Liver (tissue), 9 donors: Measurements from ENCODE around the gene CCNY. TPM values are rescaled to one million over a fixed set of nuclear protein-coding genes. Genes with fewer than 3 reads are reported as not detected.

Experiments
- DNase-seq: peaks from one replicate; pipeline ENCODE4 v3.0.0-alpha.2; 2017; ENCODE audit warnings: low spot score
- H3K27ac ChIP-seq, 2 donors: one replicate each; pipeline ENCODE4 v1.7.0; 2013; ENCODE audit warnings: inconsistent platforms in 2 of 2, low read length in 2 of 2, control low read depth in 1 of 2, low read depth in 1 of 2, mild to moderate bottlenecking in 1 of 2
- H3K27me3 ChIP-seq, 4 donors: one replicate each; pipeline versions ENCODE4 v1.6.1 to v1.7.0; 2013; ENCODE audit warnings: low read length in 3 of 4, inconsistent platforms in 1 of 4, mild to moderate bottlenecking in 1 of 4, moderate library complexity in 1 of 4; ENCODE audit not compliant: control insufficient read depth in 4 of 4, insufficient read depth in 4 of 4
- H3K36me3 ChIP-seq, 4 donors: one replicate each; pipeline versions ENCODE4 v1.6.1 to v1.7.0; 2013; ENCODE audit warnings: low read length in 3 of 4, mild to moderate bottlenecking in 3 of 4, low read depth in 1 of 4, moderate library complexity in 1 of 4; ENCODE audit not compliant: control insufficient read depth in 4 of 4, insufficient read depth in 3 of 4
- H3K4me1 ChIP-seq, 4 donors: one replicate each; pipeline versions ENCODE4 v1.6.1 to v1.7.0; 2013; ENCODE audit warnings: low read length in 3 of 4, mild to moderate bottlenecking in 3 of 4, moderate library complexity in 1 of 4; ENCODE audit not compliant: control insufficient read depth in 4 of 4, insufficient read depth in 4 of 4
- H3K4me3 ChIP-seq, 3 donors: one replicate each; pipeline versions ENCODE4 v1.6.1 to v1.7.0; 2013; ENCODE audit warnings: low read length in 3 of 3, control low read depth in 1 of 3, low read depth in 1 of 3, mild to moderate bottlenecking in 1 of 3
- H3K9ac ChIP-seq, 2 donors: one replicate each; pipeline ENCODE4 v1.7.0; 2013; ENCODE audit warnings: low read length in 2 of 2, mild to moderate bottlenecking in 2 of 2, moderate library complexity in 2 of 2, control low read depth in 1 of 2, low read depth in 1 of 2
- H3K9me3 ChIP-seq, 4 donors: one replicate each; pipeline versions ENCODE4 v1.6.1 to v1.7.0; 2013; ENCODE audit warnings: low read length in 3 of 4; ENCODE audit not compliant: control insufficient read depth in 4 of 4
- ATF3 ChIP-seq: IDR thresholded peaks from 2 replicates; pipeline ENCODE4 v1.6.1; 2016; ENCODE audit warnings: antibody characterized with exemption
- CTCF ChIP-seq: fragments of 150-350 bp; IDR thresholded peaks from 2 replicates; pipeline ENCODE4 v1.5.1; 2017; ENCODE audit warnings: improper control_type of control experiment, low read depth, low read length; ENCODE audit not compliant: missing input control
- EGR1 ChIP-seq, 2 donors: IDR thresholded peaks; 2 replicates each; pipeline ENCODE4 v1.6.1; 2016 to 2018; ENCODE audit warnings: antibody characterized with exemption in 2 of 2, low read depth in 2 of 2
- FOXA1 ChIP-seq: IDR thresholded peaks from 2 replicates; pipeline ENCODE4 v1.6.1; 2016; ENCODE audit warnings: antibody characterized with exemption
- GABPA ChIP-seq, 2 donors: IDR thresholded peaks in 1 of 2; conservative IDR thresholded peaks in 1 of 2; 2 replicates each; pipeline ENCODE4 v1.6.1; 2016; ENCODE audit warnings: antibody characterized with exemption in 2 of 2, mild to moderate bottlenecking in 1 of 2, moderate library complexity in 1 of 2
- HNF4A ChIP-seq, 2 donors: conservative IDR thresholded peaks; 2 replicates each; pipeline ENCODE4 v1.6.1; 2016; ENCODE audit warnings: antibody characterized with exemption in 2 of 2, mild to moderate bottlenecking in 2 of 2
- HNF4G ChIP-seq: IDR thresholded peaks from 2 replicates; pipeline ENCODE4 v1.6.1; 2016; ENCODE audit warnings: antibody characterized with exemption
- JUND ChIP-seq, 2 donors: IDR thresholded peaks; 2 replicates each; pipeline ENCODE4 v1.6.1; 2016; ENCODE audit warnings: antibody characterized with exemption in 2 of 2
- MAX ChIP-seq: IDR thresholded peaks from 2 replicates; pipeline ENCODE4 v1.6.1; 2016; ENCODE audit warnings: antibody characterized with exemption
- NR2F2 ChIP-seq: IDR thresholded peaks from 2 replicates; pipeline ENCODE4 v1.6.1; 2016; ENCODE audit warnings: antibody characterized with exemption
- RAD21 ChIP-seq, 2 donors: IDR thresholded peaks; 2 replicates each; pipeline ENCODE4 v1.6.1; 2016; ENCODE audit warnings: antibody characterized with exemption in 2 of 2, mild to moderate bottlenecking in 2 of 2
- REST ChIP-seq: IDR thresholded peaks from 2 replicates; pipeline ENCODE4 v1.6.1; 2016; ENCODE audit warnings: antibody characterized with exemption, mild to moderate bottlenecking
- SP1 ChIP-seq: IDR thresholded peaks from 2 replicates; pipeline ENCODE4 v1.6.1; 2018; ENCODE audit warnings: antibody characterized with exemption, mild to moderate bottlenecking
- TAF1 ChIP-seq: conservative IDR thresholded peaks from 2 replicates; pipeline ENCODE4 v1.6.1; 2016; ENCODE audit warnings: antibody characterized with exemption, mild to moderate bottlenecking
- YY1 ChIP-seq: IDR thresholded peaks from 2 replicates; pipeline ENCODE4 v1.6.1; 2016; ENCODE audit warnings: antibody characterized with exemption, mild to moderate bottlenecking
- WGBS: extraction: QIAGEN DNeasy Blood & Tissue Kit; methylation state at CpG from one replicate; pipeline ENCODE4 v1.1.7; 2013; 5-methylcytosine and 5-hydroxymethylcytosine counted together
- polyA plus RNA-seq, 2 donors: library from polyadenylated mRNA; stranded (reverse) in 1 of 2; unstranded in 1 of 2; fragments of 200-250 nt in 1 of 2; fragments of >200 nt in 1 of 2; fragmentation: Nextera tagmentation in 1 of 2; extraction: Ambion mirVana in 1 of 2; gene quantifications; one replicate each; pipeline versions ENCODE4 v1.2.1 to v1.2.3, GENCODE V29; 2013 to 2015
- total RNA-seq, 2 donors: library from RNA; depleted of rRNA; stranded (reverse); fragments of >200 nt; gene quantifications; one replicate each; pipeline ENCODE4 v1.2.3, GENCODE V29; 2014
- donor health status: healthy.
- donor health status: healthy.
- donor health status: healthy.
- donor health status: healthy.
- donor health status: healthy.

The CCNY gene
- total and polyA plus RNA-seq, 4 donors = 17.6 to 38.4 (median 21.8) TPM

GRCh38 chr10:35348609-35349388 lies 12.5 kb downstream of the CCNY start (continued):
- peak; percentile 67 for TF ChIP-seq REST
- no peak for TF ChIP-seq CTCF
- TF ChIP-seq FOXA1 = no peak

- no peak overlapping the region for H3K9ac ChIP-seq
- no peaks in the 10 kb centered on the region for H3K9me3 ChIP-seq
- TF ChIP-seq YY1 (no peak), EGR1 (IDR thresholded peaks at IDR 0.05; ENCODE audit: low read depth in 2 of 2) (no peak), REST (no peak), SP1 (no peak), NR2F2 (no peak), GABPA (IDR thresholded peaks at IDR 0.05 in 1 of 2, conservative IDR thresholded peaks at IDR 0.05 in 1 of 2) (no peak), TAF1 (no peak)
- no peak overlapping the region for H3K4me3 ChIP-seq
- H3K4me1 ChIP-seq = peaks cover 28 to 65% (median 36%) of the 10 kb centered on the region in 4 donors
- no peaks in the 10 kb centered on the region for H3K36me3 ChIP-seq
- no peaks in the 10 kb centered on the region for H3K27me3 ChIP-seq
- peak overlapping the region in 1 of 2 donors; percentile 72 for H3K27ac ChIP-seq
- no peak for DNase-seq
- WGBS = 79% methylated on average over 2 of the region's 2 CpGs
These were observed 13.1 kb downstream of the CCNY start for GRCh38 chr10:35349389-35349915.

GRCh38 chr10:35351021-35351420 lies 14.7 kb downstream of the CCNY start:
- H3K9ac ChIP-seq = no peak overlapping the region
- no peak for DNase-seq
- H3K4me1 ChIP-seq = peaks cover 28 to 57% (median 32%) of the 10 kb centered on the region in 4 donors
- H3K27me3 ChIP-seq = no peaks in the 10 kb centered on the region
- no peaks in the 10 kb centered on the region for H3K9me3 ChIP-seq
- H3K27ac ChIP-seq = peak overlapping the region in 1 of 2 donors; percentile 52
- H3K4me3 ChIP-seq = no peak overlapping the region
- no peaks in the 10 kb centered on the region for H3K36me3 ChIP-seq
- WGBS = 31% methylated on average over 2 of the region's 2 CpGs
- no peak for TF ChIP-seq MAX
- TF ChIP-seq EGR1 (IDR thresholded peaks at IDR 0.05; ENCODE audit: low read depth in 2 of 2) = no peak
- peak; percentile 14 for TF ChIP-seq YY1
- peak; percentile 60 to 61 for TF ChIP-seq HNF4A (conservative IDR thresholded peaks at IDR 0.05)
- TF ChIP-seq ATF3 = no peak
- TF ChIP-seq HNF4G = peak; percentile 12
- no peak for TF ChIP-seq CTCF
- no peak for TF ChIP-seq JUND (IDR thresholded peaks at IDR 0.05)
- TF ChIP-seq TAF1 = no peak
- peak in 1 of 2 donors; percentile 16 for TF ChIP-seq RAD21 (IDR thresholded peaks at IDR 0.05)
